SU-DHL-6 (cell line): ENCODE results near the gene PLIN5.

Experiments
- EZH2phosphoT487 ChIP-seq: fragments of 200-600 bp; sonication (generic), shearing (Covaris generic); conservative IDR thresholded peaks from 2 replicates; pipeline ENCODE4 v1.6.1; 2018; ENCODE audit warnings: mild to moderate bottlenecking, antibody characterized with exemption, low read length, moderate library complexity, mixed read lengths
- TF ChIP-seq, protein P1 (sequence below): fragments of 200-600 bp; sonication (generic); IDR thresholded peaks from one replicate; pipeline ENCODE4 v1.5.1; 2017; ENCODE audit warnings: antibody characterized with exemption, mild to moderate bottlenecking, low read length, moderate library complexity; ENCODE audit not compliant: insufficient read depth, poor library complexity, severe bottlenecking

DNA sequence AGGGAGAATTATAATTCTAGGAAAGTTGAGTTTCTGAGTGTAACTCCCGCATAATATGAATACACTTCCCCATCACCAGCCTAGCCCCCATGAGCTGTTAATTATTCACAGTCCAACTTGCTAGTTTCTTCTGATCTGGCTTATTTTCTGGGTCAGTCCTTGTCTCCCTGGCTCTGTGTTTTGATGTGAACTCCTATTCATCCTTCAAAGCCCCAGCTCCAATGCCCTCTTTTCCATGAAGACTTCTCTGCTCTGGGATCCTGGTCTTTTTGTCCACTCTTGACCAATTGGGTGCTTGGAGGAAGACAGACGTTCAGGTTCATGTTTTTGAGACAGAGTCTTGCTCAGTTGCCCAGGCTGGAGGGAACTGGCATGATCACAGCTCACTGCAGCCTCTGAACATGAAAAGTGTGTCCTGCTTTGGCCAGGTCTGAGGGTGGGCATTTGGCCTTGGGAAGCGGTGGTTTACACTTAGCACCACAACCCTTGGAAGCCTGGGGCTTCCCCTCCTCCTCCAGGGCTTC lies 4.2 kb upstream of the PLIN5 start:
- TF ChIP-seq, protein P1, sequence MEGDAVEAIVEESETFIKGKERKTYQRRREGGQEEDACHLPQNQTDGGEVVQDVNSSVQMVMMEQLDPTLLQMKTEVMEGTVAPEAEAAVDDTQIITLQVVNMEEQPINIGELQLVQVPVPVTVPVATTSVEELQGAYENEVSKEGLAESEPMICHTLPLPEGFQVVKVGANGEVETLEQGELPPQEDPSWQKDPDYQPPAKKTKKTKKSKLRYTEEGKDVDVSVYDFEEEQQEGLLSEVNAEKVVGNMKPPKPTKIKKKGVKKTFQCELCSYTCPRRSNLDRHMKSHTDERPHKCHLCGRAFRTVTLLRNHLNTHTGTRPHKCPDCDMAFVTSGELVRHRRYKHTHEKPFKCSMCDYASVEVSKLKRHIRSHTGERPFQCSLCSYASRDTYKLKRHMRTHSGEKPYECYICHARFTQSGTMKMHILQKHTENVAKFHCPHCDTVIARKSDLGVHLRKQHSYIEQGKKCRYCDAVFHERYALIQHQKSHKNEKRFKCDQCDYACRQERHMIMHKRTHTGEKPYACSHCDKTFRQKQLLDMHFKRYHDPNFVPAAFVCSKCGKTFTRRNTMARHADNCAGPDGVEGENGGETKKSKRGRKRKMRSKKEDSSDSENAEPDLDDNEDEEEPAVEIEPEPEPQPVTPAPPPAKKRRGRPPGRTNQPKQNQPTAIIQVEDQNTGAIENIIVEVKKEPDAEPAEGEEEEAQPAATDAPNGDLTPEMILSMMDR, result no peak
- TF ChIP-seq EZH2phosphoT487, result no peak
